Tibial artery (tissue), 4 donors: ENCODE measurements around the gene TERF2IP.

ENCODE experiments used
- DNase-seq, 2 donors: peaks; one replicate each; pipeline ENCODE4 v3.0.0-alpha.2; 2019
- H3K27ac ChIP-seq, 2 donors: fragments of 200-600 bp; sonication (generic) in 1 of 2; 1 replicate in 1 of 2; 2 replicates in 1 of 2; pipeline ENCODE4 v1.5.1; 2018 to 2019; ENCODE audit warnings: mild to moderate bottlenecking in 1 of 2
- H3K27me3 ChIP-seq, 2 donors: fragments of 200-600 bp; sonication (generic) in 1 of 2; one replicate each; pipeline versions ENCODE4 v1.5.1 to v1.6.0; 2016 to 2019
- H3K36me3 ChIP-seq, 3 donors: fragments of 200-600 bp; sonication (generic) in 2 of 3; one replicate each; pipeline ENCODE4 v1.5.1; 2016 to 2019; ENCODE audit warnings: mild to moderate bottlenecking in 2 of 3
- H3K4me1 ChIP-seq, 4 donors: fragments of 200-600 bp; sonication (generic) in 2 of 4; 1 replicate in 3 of 4; 2 replicates in 1 of 4; pipeline ENCODE4 v1.5.1; 2016 to 2019
- H3K4me3 ChIP-seq, 2 donors: fragments of 200-600 bp; sonication (generic) in 1 of 2; 1 replicate in 1 of 2; 2 replicates in 1 of 2; pipeline ENCODE4 v1.5.1; 2018 to 2019; ENCODE audit warnings: mild to moderate bottlenecking in 2 of 2
- H3K9me3 ChIP-seq, 3 donors: fragments of 200-600 bp; sonication (generic) in 1 of 3; one replicate each; pipeline ENCODE4 v1.5.1; 2016 to 2019
- intact Hi-C: fragments of 100-400 bp; cut with DNase I; formaldehyde crosslinking; loops from one replicate; pipeline ENCODE4 v1.15.0; 2023; ENCODE audit warnings: low total_unique reads
- TF ChIP-seq, protein P1 (sequence below), 2 experiments: fragments of 200-600 bp in 1 of 2; fragments of 450-650 bp in 1 of 2; IDR thresholded peaks; one replicate each; pipeline ENCODE4 v1.5.1; 2017 to 2019; ENCODE audit warnings: antibody characterized with exemption in 2 of 2, mild to moderate bottlenecking in 1 of 2, moderate library complexity in 1 of 2

TERF2IP gene

GRCh38 chr16:75615619-75616018 is 32.0 kb upstream of the TERF2IP start:
- no peaks in the 10 kb centered on the region for H3K9me3 ChIP-seq
- H3K4me3 ChIP-seq, result no peak overlapping the region
- TF ChIP-seq, protein P1, sequence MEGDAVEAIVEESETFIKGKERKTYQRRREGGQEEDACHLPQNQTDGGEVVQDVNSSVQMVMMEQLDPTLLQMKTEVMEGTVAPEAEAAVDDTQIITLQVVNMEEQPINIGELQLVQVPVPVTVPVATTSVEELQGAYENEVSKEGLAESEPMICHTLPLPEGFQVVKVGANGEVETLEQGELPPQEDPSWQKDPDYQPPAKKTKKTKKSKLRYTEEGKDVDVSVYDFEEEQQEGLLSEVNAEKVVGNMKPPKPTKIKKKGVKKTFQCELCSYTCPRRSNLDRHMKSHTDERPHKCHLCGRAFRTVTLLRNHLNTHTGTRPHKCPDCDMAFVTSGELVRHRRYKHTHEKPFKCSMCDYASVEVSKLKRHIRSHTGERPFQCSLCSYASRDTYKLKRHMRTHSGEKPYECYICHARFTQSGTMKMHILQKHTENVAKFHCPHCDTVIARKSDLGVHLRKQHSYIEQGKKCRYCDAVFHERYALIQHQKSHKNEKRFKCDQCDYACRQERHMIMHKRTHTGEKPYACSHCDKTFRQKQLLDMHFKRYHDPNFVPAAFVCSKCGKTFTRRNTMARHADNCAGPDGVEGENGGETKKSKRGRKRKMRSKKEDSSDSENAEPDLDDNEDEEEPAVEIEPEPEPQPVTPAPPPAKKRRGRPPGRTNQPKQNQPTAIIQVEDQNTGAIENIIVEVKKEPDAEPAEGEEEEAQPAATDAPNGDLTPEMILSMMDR (IDR thresholded peaks at IDR 0.05), result no peak
- no peak overlapping the region for H3K27ac ChIP-seq
- intact Hi-C loops, result no loop called here
- no peaks in the 10 kb centered on the region for H3K4me1 ChIP-seq
- H3K36me3 ChIP-seq, result peaks cover 66 to 95% (median 73%) of the 10 kb centered on the region in 3 donors
- H3K27me3 ChIP-seq, result no peaks in the 10 kb centered on the region
- DNase-seq, result no peak

GRCh38 chr16:75616521-75617010 is 31.0 kb upstream of the TERF2IP start:
- TF ChIP-seq, protein P1 (IDR thresholded peaks at IDR 0.05), result no peak
- no peak for DNase-seq
- H3K4me3 ChIP-seq, result no peak overlapping the region
- no peaks in the 10 kb centered on the region for H3K27me3 ChIP-seq
- H3K9me3 ChIP-seq, result no peaks in the 10 kb centered on the region
- no peak overlapping the region for H3K27ac ChIP-seq
- H3K4me1 ChIP-seq, result peaks cover 0 to 8% (median 7%) of the 10 kb centered on the region in 4 donors
- H3K36me3 ChIP-seq, result peaks cover 57 to 86% (median 64%) of the 10 kb centered on the region in 3 donors
- intact Hi-C loops, result no loop called here

GRCh38 chr16:75617121-75617520 is 30.5 kb upstream of the TERF2IP start:
- peaks cover 0 to 14% (median 13%) of the 10 kb centered on the region in 4 donors for H3K4me1 ChIP-seq
- H3K4me3 ChIP-seq, result no peak overlapping the region
- H3K27me3 ChIP-seq, result no peaks in the 10 kb centered on the region
- no peak overlapping the region for H3K27ac ChIP-seq
- H3K9me3 ChIP-seq, result no peaks in the 10 kb centered on the region
- TF ChIP-seq, protein P1 (IDR thresholded peaks at IDR 0.05), result no peak
- DNase-seq, result no peak
- H3K36me3 ChIP-seq, result peaks cover 51 to 80% (median 58%) of the 10 kb centered on the region in 3 donors
- intact Hi-C loops, result no loop called here

GRCh38 chr16:75618780-75619179 is 28.8 kb upstream of the TERF2IP start:
- Histone ChIP-seq H3K27me3 (no peaks in the 10 kb centered on the region), H3K36me3 (peaks cover 35 to 64% (median 48%) of the 10 kb centered on the region in 3 donors), H3K4me3 (no peak overlapping the region), H3K27ac (no peak overlapping the region), H3K9me3 (no peaks in the 10 kb centered on the region), H3K4me1 (peaks cover 0 to 21% (median 18%) of the 10 kb centered on the region in 4 donors)
- TF ChIP-seq, protein P1 (IDR thresholded peaks at IDR 0.05), result no peak
- intact Hi-C loops, result no loop called here
- DNase-seq, result no peak

DNA sequence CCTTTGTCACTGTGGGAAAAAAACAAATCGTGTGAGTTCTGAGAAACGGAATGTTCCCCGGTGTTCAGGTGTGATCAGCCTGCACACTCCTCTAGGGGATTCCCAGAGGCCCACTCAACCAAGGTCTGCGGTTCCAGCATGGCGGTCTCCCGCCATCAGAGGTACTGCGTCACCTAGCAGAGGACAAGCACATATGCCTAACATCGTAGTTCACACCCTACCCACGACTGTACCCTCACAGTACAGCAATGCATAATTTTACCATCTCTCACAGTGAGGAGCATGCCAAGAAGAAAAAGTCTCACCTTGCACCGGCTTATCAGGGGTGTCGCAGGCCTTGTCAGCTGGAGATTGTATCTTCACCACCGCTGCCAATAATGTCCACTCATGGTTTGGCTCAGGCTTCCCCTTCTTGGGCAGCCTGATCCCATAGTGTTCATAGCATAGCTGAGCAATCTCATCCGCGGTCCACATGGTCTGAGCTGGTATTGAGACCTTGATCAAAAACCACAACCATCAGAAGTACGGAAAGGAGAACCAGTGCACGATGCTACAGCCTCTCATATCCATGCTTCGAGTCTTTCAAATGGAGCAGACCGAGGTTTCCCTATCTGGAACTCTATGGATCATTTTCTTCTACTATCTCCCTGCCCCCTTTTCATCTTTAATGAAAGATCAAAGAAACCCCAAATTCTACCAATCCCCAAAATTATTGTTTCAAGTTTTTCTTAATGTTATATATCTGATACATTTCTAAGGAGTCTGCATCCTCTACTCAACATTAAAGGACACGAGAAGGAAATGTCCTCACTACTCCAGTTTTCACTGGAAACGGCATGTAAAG is 27.0 kb upstream of the TERF2IP start:
- Histone ChIP-seq H3K27ac (no peak overlapping the region), H3K9me3 (no peaks in the 10 kb centered on the region), H3K36me3 (peaks cover 23 to 52% (median 36%) of the 10 kb centered on the region in 3 donors), H3K4me1 (peaks cover 0 to 22% (median 18%) of the 10 kb centered on the region in 4 donors), H3K27me3 (no peaks in the 10 kb centered on the region), H3K4me3 (no peak overlapping the region)
- intact Hi-C loops, result loop anchor here (5.0 to 10.0 kb wide), 2 partner anchors 144 to 148 kb away; no protein-coding TSS in a partner anchor
- TF ChIP-seq, protein P1 (IDR thresholded peaks at IDR 0.05), result no peak
- no peak for DNase-seq
